Heart right ventricle (tissue), 16 donors: ENCODE results near the gene CLVS2. TPM values are rescaled to one million over a fixed set of nuclear protein-coding genes. Genes with fewer than 3 reads are reported as not detected.

Experiments used
- ATAC-seq, 8 donors: fragments of 200-7000 bp; cut with Tn5 transposase; one replicate each; pipeline ENCODE4 v1.9.1; 2020; ENCODE audit warnings: mild to moderate bottlenecking in 8 of 8, moderate library complexity in 8 of 8, moderate number of reproducible peaks in 1 of 8
- DNase-seq, 2 donors: peaks; one replicate each; pipeline ENCODE4 v3.0.0-alpha.2; 2020
- H3K27ac ChIP-seq, 10 donors: fragments of 200-600 bp; sonication (generic) in 2 of 10; one replicate each; pipeline versions ENCODE4 v1.5.0 to v1.8.0; 2020 to 2022; ENCODE audit warnings: mild to moderate bottlenecking in 3 of 10
- H3K27me3 ChIP-seq, 7 donors: fragments of 200-600 bp; one replicate each; pipeline ENCODE4 v1.8.0; 2021 to 2022; ENCODE audit warnings: mild to moderate bottlenecking in 2 of 7
- H3K36me3 ChIP-seq, 9 donors: fragments of 200-600 bp; sonication (generic) in 1 of 9; one replicate each; pipeline versions ENCODE4 v1.5.0 to v1.8.0; 2020 to 2022; ENCODE audit warnings: mild to moderate bottlenecking in 2 of 9
- H3K4me1 ChIP-seq, 9 donors: fragments of 200-600 bp; sonication (generic) in 1 of 9; one replicate each; pipeline versions ENCODE4 v1.5.0 to v1.8.0; 2020 to 2022; ENCODE audit warnings: mild to moderate bottlenecking in 4 of 9
- H3K4me3 ChIP-seq, 10 donors: fragments of 200-600 bp; sonication (generic) in 2 of 10; one replicate each; pipeline versions ENCODE4 v1.5.0 to v1.8.0; 2020 to 2022; ENCODE audit warnings: mild to moderate bottlenecking in 7 of 10, moderate library complexity in 2 of 10
- H3K9me3 ChIP-seq, 11 donors: fragments of 200-600 bp in 10 of 11; sonication (generic) in 2 of 11; one replicate each; pipeline versions ENCODE4 v1.5.0 to v1.8.0; 2013 to 2022; ENCODE audit warnings: mild to moderate bottlenecking in 2 of 11, control low read depth in 1 of 11, moderate library complexity in 1 of 11
- WGBS, 2 donors: extraction: QIAGEN DNeasy Blood & Tissue Kit; methylation state at CpG; one replicate each; pipeline ENCODE4 v1.1.7; 2013; ENCODE audit warnings: inconsistent platforms in 1 of 2; 5-methylcytosine and 5-hydroxymethylcytosine counted together
- intact Hi-C, 10 donors: fragments of 100-400 bp; cut with DNase I; formaldehyde crosslinking; loops; one replicate each; pipeline versions ENCODE4 v1.11.1 to v1.14.2; 2022
- polyA plus RNA-seq, 2 donors: library from polyadenylated mRNA; stranded (reverse); fragments of 200-250 nt; gene quantifications; one replicate each; pipeline ENCODE4 v1.2.3, GENCODE V29; 2013
- total RNA-seq, 10 donors: library from RNA; stranded (reverse); fragmentation: NEBNext Ultra II Directional in 3 of 10; extraction: Animal tissue kit (Norgen Biotek cat#: 25700) in 3 of 10; gene quantifications; one replicate each; pipeline versions ENCODE4 v1.2.1 to v1.2.4, GENCODE V29; 2021 to 2023
- TF ChIP-seq, protein P1 (sequence below), 9 donors: fragments of 200-600 bp; sonication (generic) in 2 of 9; IDR thresholded peaks; one replicate each; pipeline versions ENCODE4 v1.5.0 to v1.8.0; 2021 to 2022; ENCODE audit warnings: antibody characterized with exemption in 9 of 9, mild to moderate bottlenecking in 5 of 9, moderate library complexity in 1 of 9
- donor health status: Arrhythmogenic right ventricular cardiomyopathy.
- donor health status: ischemic (EF 13 %, LVEDD 7.1; RV severe dilation, severe dysfunction).
- donor health status: healthy with polysubstance abuse.
- donor health status: DM: no; HTN: yes; CAD: no.
- donor health status: DM: no; HTN: no; CAD: no.
- donor health status: ischemic (EF 25% LVEDD 6.9; RV normal size, moderate dysfunction).
- donor health status: ischemic (EF 25% LVEDD 5.7; RV mildly dilated, moderate dysfunction).
- donor health status: healthy.
- donor health status: DM: yes; HTN: yes; CAD: no.
- donor health status: Ischemic cardiomyopathy.
- donor health status: ischemic (EF 35%, LVEDD 5.7; RV mildly dilated, moderate dysfunction).
- donor health status: nonischemic (EF 11% LVEDD 7.7; RV severe dilation, severe dysfunction).
- donor health status: DM: yes; HTN: yes; CAD: no.
- donor health status: PGD.
- donor health status: ischemic (EF 29% LVEDD 5.4; RV normal size, mild dysfunction).
- donor health status: nonischemic (EF 23%, LVEDD 6.1; RV moderate dilation, normal function).

The CLVS2 gene
- total and polyA plus RNA-seq, 12 donors, result under 0.01 to 0.41 (median 0.19) TPM; not detected in 6

DNA sequence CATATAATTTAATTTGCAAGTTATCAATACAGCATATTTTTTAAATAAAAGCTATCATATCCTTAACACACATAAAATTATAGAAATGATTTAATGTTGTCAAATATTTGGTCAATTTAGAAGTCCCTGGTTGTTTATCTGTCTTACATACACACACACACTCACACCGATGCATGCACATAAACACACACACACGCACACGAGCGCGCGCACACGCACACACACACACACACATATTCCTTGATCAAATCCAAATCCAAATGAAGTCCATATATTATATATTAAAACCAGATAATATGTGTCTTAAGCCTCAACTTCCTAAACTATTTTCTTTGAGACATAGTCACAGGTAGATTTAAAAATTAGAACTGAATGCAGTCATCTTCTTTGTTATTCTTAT, 120.3 kb downstream of the CLVS2 start:
- DNase-seq (no peak), ATAC-seq (no peak)
- Histone ChIP-seq H3K4me3 (no peak overlapping the region), H3K9me3 (peaks cover 0 to 4% (median 0%) of the 10 kb centered on the region in 11 donors), H3K27me3 (no peaks in the 10 kb centered on the region), H3K27ac (no peak overlapping the region), H3K36me3 (no peaks in the 10 kb centered on the region), H3K4me1 (no peaks in the 10 kb centered on the region)
- TF ChIP-seq, protein P1, sequence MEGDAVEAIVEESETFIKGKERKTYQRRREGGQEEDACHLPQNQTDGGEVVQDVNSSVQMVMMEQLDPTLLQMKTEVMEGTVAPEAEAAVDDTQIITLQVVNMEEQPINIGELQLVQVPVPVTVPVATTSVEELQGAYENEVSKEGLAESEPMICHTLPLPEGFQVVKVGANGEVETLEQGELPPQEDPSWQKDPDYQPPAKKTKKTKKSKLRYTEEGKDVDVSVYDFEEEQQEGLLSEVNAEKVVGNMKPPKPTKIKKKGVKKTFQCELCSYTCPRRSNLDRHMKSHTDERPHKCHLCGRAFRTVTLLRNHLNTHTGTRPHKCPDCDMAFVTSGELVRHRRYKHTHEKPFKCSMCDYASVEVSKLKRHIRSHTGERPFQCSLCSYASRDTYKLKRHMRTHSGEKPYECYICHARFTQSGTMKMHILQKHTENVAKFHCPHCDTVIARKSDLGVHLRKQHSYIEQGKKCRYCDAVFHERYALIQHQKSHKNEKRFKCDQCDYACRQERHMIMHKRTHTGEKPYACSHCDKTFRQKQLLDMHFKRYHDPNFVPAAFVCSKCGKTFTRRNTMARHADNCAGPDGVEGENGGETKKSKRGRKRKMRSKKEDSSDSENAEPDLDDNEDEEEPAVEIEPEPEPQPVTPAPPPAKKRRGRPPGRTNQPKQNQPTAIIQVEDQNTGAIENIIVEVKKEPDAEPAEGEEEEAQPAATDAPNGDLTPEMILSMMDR (IDR thresholded peaks at IDR 0.05), result no peak
- intact Hi-C loops, result no loop called here
- 95 to 97% methylated on average over 7 of the region's 7 CpGs for WGBS, 2 donors

- TF ChIP-seq, protein P1 (IDR thresholded peaks at IDR 0.05), result no peak
- DNase-seq (no peak), ATAC-seq (no peak)
- peaks cover 0 to 2% (median 0%) of the 10 kb centered on the region in 11 donors for H3K9me3 ChIP-seq
- WGBS, 2 donors, result 64 to 90% methylated on average over 2 of the region's 2 CpGs
- H3K4me3 ChIP-seq, result no peak overlapping the region
- no peak overlapping the region for H3K27ac ChIP-seq
- H3K36me3 ChIP-seq, result no peaks in the 10 kb centered on the region
- H3K27me3 ChIP-seq, result no peaks in the 10 kb centered on the region
- no peaks in the 10 kb centered on the region for H3K4me1 ChIP-seq
- intact Hi-C loops, result no loop called here
These were observed 121.3 kb downstream of the CLVS2 start for GRCh38 chr6:123117145-123117908.

GRCh38 chr6:123118811-123119210, 122.8 kb downstream of the CLVS2 start:
- WGBS, 2 donors, result 63 to 71% methylated on average over 2 of the region's 2 CpGs
- DNase-seq, result no peak
- no peak overlapping the region for H3K4me3 ChIP-seq
- TF ChIP-seq, protein P1 (IDR thresholded peaks at IDR 0.05), result no peak
- no peaks in the 10 kb centered on the region for H3K27me3 ChIP-seq
- H3K9me3 ChIP-seq, result peaks cover 0 to 7% (median 0%) of the 10 kb centered on the region in 11 donors
- no peak for ATAC-seq
- intact Hi-C loops, result no loop called here
- no peaks in the 10 kb centered on the region for H3K4me1 ChIP-seq
- H3K36me3 ChIP-seq, result no peaks in the 10 kb centered on the region
- no peak overlapping the region for H3K27ac ChIP-seq

Other genes starting within 250 kb of the CLVS2 start
- gene FABP7, start 216.5 kb upstream of the CLVS2 start, total RNA-seq, result not detected
- gene FABP7, start 216.5 kb upstream of the CLVS2 start, polyA plus RNA-seq, result under 1 TPM in 1 of 2 donors, not detected in 1; 0.16 TPM
- gene SMPDL3A, start 207.0 kb upstream of the CLVS2 start, total RNA-seq, result 1 to 10 TPM; 2.5 to 6.7 (median 3.3) TPM
- 1 to 10 TPM; 4.6 to 5.4 TPM for gene SMPDL3A, start 207.0 kb upstream of the CLVS2 start, polyA plus RNA-seq